Measurements from ENCODE around the gene DDA1. TPM values are rescaled to one million over a fixed set of nuclear protein-coding genes. Genes with fewer than 3 reads are reported as not detected.

The DDA1 gene
- total and polyA plus RNA-seq, 12 donors = 6.8 to 71.4 (median 41.5) TPM

- 43 to 69% (median 53%) methylated on average over 7 to 14 of the region's 14 CpGs for WGBS, 4 donors
- TF ChIP-seq CTCF (IDR thresholded peaks at IDR 0.05) (no peak), POLR2A (IDR thresholded peaks at IDR 0.05) (no peak)
- no peaks in the 10 kb centered on the region for H3K9me3 ChIP-seq (replicated peaks in 1 of 3)
- H3K4me1 ChIP-seq (replicated peaks in 1 of 2) = peaks cover 0 to 13% of the 10 kb centered on the region in 2 donors
- H3K36me3 ChIP-seq (replicated peaks in 1 of 2) = no peaks in the 10 kb centered on the region
- H3K27me3 ChIP-seq = no peaks in the 10 kb centered on the region
- intact Hi-C loops (cut with DNase I) = no loop called here
- H3K27ac ChIP-seq = no peak overlapping the region
- peak in 1 of 7 donors; percentile 49 for DNase-seq
- no peak overlapping the region for H3K4me3 ChIP-seq
Observed at GRCh38 chr19:17352608-17353280, 43.4 kb downstream of the DDA1 start.

DNA sequence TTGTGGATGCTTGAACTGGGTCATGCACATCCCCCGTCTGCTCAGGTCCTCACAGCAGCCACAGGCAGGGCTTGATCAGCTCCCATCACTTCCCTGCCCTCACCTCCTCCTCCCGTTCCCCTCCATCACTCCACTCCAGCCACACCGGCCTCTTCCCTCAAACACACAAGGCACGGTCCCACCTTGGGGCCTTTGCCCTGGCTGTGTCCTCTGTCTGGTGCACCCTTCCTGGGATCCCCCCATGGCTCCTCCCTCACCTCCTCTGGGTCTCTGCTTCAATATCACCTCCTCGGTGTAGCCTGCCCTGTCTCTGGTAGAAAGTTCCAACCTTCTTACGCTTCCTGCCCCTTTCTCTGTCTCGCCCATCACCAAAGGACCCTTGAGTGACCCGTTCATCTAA lies 44.0 kb downstream of the DDA1 start:
- no peak for TF ChIP-seq CTCF (IDR thresholded peaks at IDR 0.05)
- TF ChIP-seq POLR2A (IDR thresholded peaks at IDR 0.05) = no peak
- 74 to 82% (median 79%) methylated on average over 8 of the region's 8 CpGs for WGBS, 4 donors
- Histone ChIP-seq H3K4me1 (replicated peaks in 1 of 2) (peaks cover 0 to 6% of the 10 kb centered on the region in 2 donors), H3K9me3 (replicated peaks in 1 of 3) (no peaks in the 10 kb centered on the region), H3K36me3 (replicated peaks in 1 of 2) (no peaks in the 10 kb centered on the region), H3K27me3 (no peaks in the 10 kb centered on the region), H3K4me3 (no peak overlapping the region), H3K27ac (no peak overlapping the region)
- intact Hi-C loops (cut with DNase I) = no loop called here
- no peak for DNase-seq

DNA sequence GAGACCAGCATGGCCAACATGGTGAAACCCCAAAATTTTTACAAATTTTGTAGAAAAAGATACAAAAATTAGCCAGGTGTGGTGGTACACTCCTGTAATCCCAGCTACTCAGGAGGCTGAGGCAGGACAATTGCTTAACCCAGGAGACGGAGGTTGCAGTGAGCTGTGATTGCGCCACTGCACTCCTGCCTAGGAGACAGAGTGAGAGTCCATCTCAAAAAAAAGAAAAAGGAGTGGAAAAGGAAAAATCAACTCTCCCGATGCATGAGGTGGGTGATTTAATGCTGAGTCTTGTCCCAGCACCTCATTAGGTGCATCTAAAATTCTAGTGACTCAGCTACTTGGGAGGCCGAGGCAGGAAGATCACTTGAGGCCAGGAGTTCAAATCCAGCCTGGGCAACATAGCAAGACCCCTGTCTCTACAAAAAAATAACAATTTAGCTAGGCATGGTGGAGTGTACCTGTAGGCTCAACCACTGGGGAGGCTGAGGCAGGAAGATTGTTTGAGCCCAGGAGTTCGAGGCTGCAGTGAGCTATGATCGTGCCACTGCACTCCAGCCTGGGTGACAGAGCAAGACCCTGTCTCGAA lies 47.8 kb downstream of the DDA1 start:
- Histone ChIP-seq H3K36me3 (replicated peaks in 1 of 2) (no peaks in the 10 kb centered on the region), H3K9me3 (replicated peaks in 1 of 3) (no peaks in the 10 kb centered on the region), H3K4me3 (no peak overlapping the region), H3K27ac (no peak overlapping the region), H3K27me3 (no peaks in the 10 kb centered on the region), H3K4me1 (replicated peaks in 1 of 2) (no peaks in the 10 kb centered on the region)
- TF ChIP-seq CTCF (IDR thresholded peaks at IDR 0.05) = no peak
- no peak for TF ChIP-seq POLR2A (IDR thresholded peaks at IDR 0.05)
- intact Hi-C loops (cut with DNase I) = no loop called here
- DNase-seq = no peak
- 79 to 85% (median 83%) methylated on average over 7 of the region's 7 CpGs for WGBS, 4 donors

- no peaks in the 10 kb centered on the region for H3K36me3 ChIP-seq (replicated peaks in 1 of 2)
- no peaks in the 10 kb centered on the region for H3K27me3 ChIP-seq
- intact Hi-C loops (cut with DNase I) = no loop called here
- no peak overlapping the region for H3K4me3 ChIP-seq
- DNase-seq = no peak
- WGBS, 4 donors = 68 to 77% (median 75%) methylated on average over 9 to 11 of the region's 11 CpGs
- no peaks in the 10 kb centered on the region for H3K4me1 ChIP-seq (replicated peaks in 1 of 2)
- H3K9me3 ChIP-seq (replicated peaks in 1 of 3) = no peaks in the 10 kb centered on the region
- H3K27ac ChIP-seq = no peak overlapping the region
- TF ChIP-seq CTCF (IDR thresholded peaks at IDR 0.05) = no peak
- TF ChIP-seq POLR2A (IDR thresholded peaks at IDR 0.05) = no peak
Observed at GRCh38 chr19:17357724-17358123, 48.4 kb downstream of the DDA1 start.

Measured in adrenal gland (tissue), 12 donors.